Measurements from ENCODE around the gene SCGB1D1.

Gene SCGB1D1

GRCh38 chr11:62153617-62154016, 36.4 kb upstream of the SCGB1D1 start:
- ChIA-PET POLR2A (ENCODE audit: low non-redundant PET) (no interaction called here), CTCF (interaction anchor here (0.7 kb wide), 1 partner anchor 262 kb away, joined by 3 read pairs; no protein-coding TSS in a partner anchor)
- no peak overlapping the region for H3K27ac ChIP-seq
- TF ChIP-seq CTCF (conservative IDR thresholded peaks at IDR 0.05; ENCODE audit: low read depth): no peak
- DNase-seq (ENCODE audit: low spot score): no peak

DNA sequence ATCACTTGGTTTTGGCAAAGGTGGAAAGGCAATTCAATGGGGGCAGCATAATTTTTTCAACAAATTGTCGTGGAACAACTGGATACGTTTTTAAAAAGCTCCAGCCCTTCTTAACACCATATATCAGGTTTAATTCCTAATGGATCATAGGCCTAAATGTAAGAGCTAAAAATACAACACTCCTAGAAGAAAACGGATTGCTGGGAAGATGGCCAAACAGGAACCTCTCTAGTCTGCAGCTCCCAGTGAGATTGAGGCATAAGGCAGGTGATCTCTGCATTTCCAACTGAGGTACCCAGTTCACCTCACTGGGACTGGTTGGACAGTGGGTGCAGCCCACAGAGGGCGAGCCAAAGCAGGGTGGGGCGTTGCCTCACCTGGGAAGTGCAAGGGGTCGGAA, 32.4 kb upstream of the SCGB1D1 start:
- POLR2A ChIA-PET (ENCODE audit: low non-redundant PET): no interaction called here

GRCh38 chr11:62166371-62166770, 23.6 kb upstream of the SCGB1D1 start:
- ChIA-PET POLR2A (ENCODE audit: low non-redundant PET) (no interaction called here), CTCF (no interaction called here)
- H3K27ac ChIP-seq: no peak overlapping the region
- no peak for TF ChIP-seq CTCF (conservative IDR thresholded peaks at IDR 0.05; ENCODE audit: low read depth)
- no peak for DNase-seq (ENCODE audit: low spot score)

More for the DNA sequence above, 32.4 kb upstream of the SCGB1D1 start:
- TF ChIP-seq CTCF (conservative IDR thresholded peaks at IDR 0.05; ENCODE audit: low read depth): no peak
- CTCF ChIA-PET: interaction anchor here (0.6 to 0.9 kb wide), 2 partner anchors 19 to 224 kb away, joined by 3 to 5 read pairs; no protein-coding TSS in a partner anchor
- no peak overlapping the region for H3K27ac ChIP-seq
- no peak for DNase-seq (ENCODE audit: low spot score)

DNA sequence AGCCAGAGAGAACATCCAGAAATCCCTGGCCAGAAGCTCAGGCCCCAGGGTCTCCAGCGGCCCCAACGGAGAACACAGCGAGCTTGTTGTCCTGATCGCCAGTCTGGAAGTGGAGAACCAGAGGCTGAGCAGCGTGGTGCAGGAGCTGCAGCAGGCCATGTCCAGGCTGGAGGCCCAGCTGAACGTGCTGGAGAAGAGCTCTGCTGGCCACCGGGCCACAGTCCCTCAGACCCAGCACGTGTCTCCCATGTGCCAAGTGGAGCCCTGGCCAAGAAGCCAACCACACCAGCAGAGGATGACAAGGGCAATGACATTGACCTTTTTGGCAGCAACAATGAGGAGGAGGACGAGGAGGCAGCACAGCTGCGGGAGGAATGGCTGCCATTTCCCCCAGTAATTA, 20.6 kb upstream of the SCGB1D1 start:
- POLR2A ChIA-PET (ENCODE audit: low non-redundant PET): no interaction called here
- CTCF ChIA-PET: no interaction called here
- H3K27ac ChIP-seq: no peak overlapping the region
- TF ChIP-seq CTCF (conservative IDR thresholded peaks at IDR 0.05; ENCODE audit: low read depth): no peak
- DNase-seq (ENCODE audit: low spot score): no peak

DNA sequence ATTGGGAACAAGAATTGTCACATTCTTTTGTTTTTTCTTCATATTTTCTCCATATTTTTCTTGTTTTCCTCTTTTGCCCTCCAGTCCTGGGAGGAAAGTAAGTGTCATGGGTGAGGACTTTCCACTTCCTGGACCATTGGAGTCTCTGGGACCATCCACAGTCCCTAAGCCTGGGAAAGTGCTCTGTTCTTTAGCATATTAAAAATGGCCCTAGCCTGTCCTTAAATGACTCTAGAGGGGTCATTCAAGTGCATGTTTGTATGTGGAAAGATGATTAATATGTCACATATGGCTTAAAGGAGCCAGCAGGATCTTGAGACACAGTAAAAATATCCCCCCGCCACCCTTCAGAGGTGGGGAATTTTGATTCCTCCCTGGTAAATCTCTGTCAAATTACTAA, 20.1 kb upstream of the SCGB1D1 start:
- DNase-seq (ENCODE audit: low spot score): no peak
- no peak overlapping the region for H3K27ac ChIP-seq
- TF ChIP-seq CTCF (conservative IDR thresholded peaks at IDR 0.05; ENCODE audit: low read depth): no peak
- POLR2A ChIA-PET (ENCODE audit: low non-redundant PET): no interaction called here
- CTCF ChIA-PET: interaction anchor here (0.7 kb wide), 1 partner anchor 1108 kb away, joined by 4 read pairs; no protein-coding TSS in a partner anchor

- 0 out of 2 replicates have a peak, but pooled peaks have one; percentile 15 for TF ChIP-seq CTCF (conservative IDR thresholded peaks at IDR 0.05; ENCODE audit: low read depth)
- ChIA-PET POLR2A (ENCODE audit: low non-redundant PET) (no interaction called here), CTCF (interaction anchor here (0.6 to 1.2 kb wide), 7 partner anchors 8 to 374 kb away, joined by 3 to 5 read pairs (median 3); no protein-coding TSS in a partner anchor)
- H3K27ac ChIP-seq: no peak overlapping the region
- peak; percentile 46 for DNase-seq (ENCODE audit: low spot score)
Observed at GRCh38 chr11:62171261-62171723, 18.7 kb upstream of the SCGB1D1 start.
